Endometrial microvascular endothelial cells (primary cell): Measurements from ENCODE around the gene SERP2. TPM values are rescaled to one million over a fixed set of nuclear protein-coding genes. Genes with fewer than 3 reads are reported as not detected.

Source experiments
- in situ Hi-C: cut with HindIII; loops from 2 replicates; pipeline ENCODE4 v1.10.0; 2017; ENCODE audit warnings: low sequenced_read_pairs, low pct_unique_long_range_greater_than_20kb; ENCODE audit errors: inconsistent ontology term
- total RNA-seq: library from RNA; depleted of rRNA; stranded (reverse); fragments of >200 nt; gene quantifications from one replicate; pipeline ENCODE4 v1.2.3, GENCODE V29; 2015; ENCODE audit errors: inconsistent ontology term

Gene SERP2
- total RNA-seq, 1 donor from 2014 or later: not detected

DNA sequence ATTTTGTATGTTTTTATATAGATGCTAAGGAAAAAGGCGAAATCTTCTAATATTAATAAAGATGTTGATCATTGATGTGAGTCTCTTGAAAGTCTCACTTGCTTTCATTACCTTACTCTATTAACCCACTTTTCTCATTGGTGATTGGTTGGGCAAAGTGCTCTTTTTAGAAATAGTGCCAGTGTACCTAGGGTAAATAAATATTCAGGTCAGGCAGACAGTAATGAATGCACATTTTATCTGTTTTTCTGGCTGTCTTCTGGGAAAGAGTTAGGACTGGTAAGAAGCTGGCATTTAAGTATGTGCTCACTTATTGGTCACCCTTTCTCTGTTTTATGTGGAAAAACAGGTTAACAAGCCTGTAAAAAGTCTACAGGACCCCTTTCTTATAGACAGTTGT lies 11.2 kb downstream of the SERP2 start:
- in situ Hi-C loops: no loop called here

DNA sequence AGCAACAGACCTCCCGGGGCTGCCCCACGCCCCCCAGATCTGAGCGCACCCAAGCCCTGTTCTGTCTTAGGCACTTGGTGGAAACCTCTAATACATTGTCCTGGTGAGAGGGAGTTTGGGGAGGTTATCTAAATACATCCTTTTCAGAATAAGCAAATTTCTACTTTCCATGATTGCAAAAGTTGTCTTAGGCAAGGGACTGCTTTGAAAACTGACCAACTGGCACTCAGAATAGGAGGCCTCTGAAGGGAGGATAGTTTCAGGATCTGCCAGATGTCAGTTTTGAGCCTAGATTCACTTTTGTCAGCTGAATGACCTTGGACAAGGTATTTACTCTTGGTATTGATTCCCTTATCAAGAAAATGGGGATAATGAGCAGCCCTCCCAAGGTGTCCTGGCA lies 11.8 kb downstream of the SERP2 start:
- in situ Hi-C loops: no loop called here

DNA sequence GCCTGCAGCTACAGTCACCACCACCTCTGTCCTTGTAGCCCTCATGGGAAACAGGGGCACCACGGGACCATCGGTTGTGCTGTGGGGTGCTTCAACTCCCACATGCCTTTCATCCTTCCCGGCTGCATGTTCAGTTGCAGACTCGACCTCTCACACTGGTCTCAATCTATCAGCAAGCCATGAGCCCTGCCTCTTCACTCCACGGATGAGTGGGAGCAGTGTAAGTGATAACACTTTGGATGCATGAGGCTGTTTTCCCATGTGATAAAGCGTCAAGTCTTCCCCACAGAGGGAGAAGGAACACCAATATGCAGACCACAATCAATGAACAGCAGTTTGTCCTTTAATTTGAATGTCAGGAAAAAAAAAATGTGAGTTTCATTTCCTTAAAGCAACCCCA lies 12.2 kb downstream of the SERP2 start:
- in situ Hi-C loops: no loop called here

DNA sequence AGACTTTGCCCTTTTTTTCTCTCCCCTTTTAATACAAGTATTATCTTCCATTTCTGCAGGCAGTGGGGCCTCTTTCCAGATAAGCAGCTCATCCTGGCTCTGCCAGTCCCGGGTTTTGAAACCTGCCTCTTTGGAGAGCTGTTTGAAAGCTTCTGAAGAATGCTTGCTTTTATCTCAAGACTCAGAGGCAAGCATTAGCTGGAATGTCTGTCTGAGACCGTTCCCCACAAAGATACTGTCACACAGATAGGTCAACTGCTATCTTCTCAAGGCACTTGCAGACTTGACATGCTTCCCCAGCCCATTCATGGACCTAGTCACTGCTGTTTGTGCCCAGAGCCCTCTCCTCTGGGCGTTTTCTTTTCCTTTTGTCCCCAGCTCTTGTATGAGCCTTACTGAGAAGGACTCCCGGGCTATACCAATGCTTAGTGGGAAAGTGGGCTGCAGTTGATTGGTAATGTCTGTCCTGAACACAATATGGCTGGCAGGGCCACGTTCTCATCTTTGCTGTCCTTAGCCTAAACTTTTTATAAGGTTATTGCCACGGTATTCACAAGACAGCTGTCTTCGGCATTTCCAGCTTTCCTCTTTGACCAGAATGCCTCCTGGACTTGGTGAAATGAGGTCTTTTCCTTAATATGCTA lies 13.4 kb downstream of the SERP2 start:
- in situ Hi-C loops: no loop called here

DNA sequence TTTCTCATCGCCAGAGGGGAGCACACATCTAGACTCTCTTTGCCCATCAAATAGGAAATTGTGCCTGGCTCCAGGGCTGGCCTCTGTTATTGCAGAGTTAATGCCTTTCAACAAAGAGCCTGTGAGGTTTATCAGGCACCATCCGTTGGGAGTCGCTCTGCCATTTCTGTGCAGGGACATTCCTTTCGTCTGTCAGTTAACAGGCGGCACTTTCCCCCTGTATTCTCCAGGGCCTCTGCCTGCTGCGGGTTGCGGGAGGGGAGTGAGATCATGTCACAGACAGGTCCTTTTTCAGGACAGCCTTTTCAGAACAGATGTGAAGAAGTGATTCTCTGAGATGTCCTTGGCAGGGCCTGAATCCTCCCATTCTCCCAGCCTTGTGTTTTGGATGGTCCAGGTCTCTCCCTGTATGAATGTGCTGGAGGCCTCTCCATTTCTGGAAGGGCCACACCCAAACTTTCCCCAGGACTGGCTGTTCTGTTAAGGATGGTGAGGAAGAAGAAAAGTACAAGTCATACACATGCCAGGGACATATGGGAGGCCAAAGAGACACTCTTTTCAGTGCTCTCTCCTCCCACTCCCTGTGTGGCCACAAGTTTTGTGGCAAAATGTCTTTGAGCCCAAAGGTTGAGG lies 14.9 kb downstream of the SERP2 start:
- in situ Hi-C loops: no loop called here

DNA sequence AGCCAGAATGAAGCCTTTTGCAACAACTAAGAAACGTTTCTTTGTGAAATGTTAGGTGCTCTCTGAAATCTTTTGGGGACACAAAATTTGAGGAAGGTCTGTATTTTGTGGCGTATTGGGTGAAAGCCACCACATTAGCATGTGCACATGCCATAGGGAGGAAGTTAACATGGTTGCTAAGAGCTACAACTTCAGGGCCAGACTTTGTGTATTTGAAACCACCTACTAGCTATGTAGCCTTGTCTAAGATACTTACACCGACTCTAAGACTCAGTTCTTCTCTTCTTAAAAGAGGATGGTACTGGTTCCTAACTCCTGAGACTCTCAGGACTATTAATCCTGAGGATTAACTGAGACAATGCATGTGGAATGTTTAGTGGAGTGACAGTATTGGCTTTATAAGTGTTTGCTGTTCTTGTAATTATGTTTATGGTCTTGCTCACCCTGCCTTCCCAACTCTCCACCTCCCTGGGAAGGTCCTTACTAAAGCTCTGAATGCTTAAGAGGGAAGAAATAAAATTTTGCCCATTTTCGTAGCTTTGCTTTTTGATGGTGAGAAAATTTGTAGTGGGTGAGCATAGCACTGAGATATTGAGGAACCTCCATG lies 15.5 kb downstream of the SERP2 start:
- in situ Hi-C loops: no loop called here

DNA sequence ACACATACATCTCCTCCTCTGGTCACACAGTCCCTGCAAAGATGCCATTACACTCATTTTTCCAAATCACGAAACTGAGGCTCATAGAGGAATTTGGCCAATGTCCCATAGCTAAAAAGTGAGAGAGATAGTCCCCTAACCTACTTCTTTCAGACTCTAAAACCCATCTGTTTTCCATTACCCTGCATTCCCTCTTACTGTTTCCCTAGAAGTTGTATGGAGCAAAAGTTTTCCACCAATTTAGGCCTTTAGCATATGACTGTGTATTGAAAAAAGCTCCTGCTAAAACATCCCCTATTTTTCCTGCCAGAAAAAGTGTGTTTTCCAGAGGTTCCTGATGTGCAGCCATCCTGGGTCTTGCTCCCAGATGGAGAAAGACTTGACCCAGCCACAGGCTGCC lies 16.3 kb downstream of the SERP2 start:
- in situ Hi-C loops: no loop called here

DNA sequence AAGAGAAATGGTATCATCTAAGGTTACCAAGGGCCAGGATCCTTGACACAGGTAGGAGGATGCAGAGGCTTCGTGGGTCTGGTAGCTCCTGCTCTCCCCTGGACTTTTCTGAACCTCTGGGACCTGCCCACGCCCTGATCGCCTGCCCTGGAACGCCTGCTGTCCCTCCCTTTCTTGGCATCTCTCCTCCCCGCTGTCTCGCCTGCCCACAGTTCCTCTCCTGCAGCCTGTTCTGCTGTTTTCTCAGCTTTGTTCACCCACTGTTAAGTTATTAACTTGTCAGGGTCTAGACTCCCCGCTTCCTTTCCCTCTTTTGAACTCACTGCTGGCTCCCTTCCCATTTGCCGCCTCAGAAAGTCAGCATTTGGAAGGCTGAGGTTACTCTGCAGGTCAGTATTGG lies 19.8 kb downstream of the SERP2 start:
- in situ Hi-C loops: no loop called here

DNA sequence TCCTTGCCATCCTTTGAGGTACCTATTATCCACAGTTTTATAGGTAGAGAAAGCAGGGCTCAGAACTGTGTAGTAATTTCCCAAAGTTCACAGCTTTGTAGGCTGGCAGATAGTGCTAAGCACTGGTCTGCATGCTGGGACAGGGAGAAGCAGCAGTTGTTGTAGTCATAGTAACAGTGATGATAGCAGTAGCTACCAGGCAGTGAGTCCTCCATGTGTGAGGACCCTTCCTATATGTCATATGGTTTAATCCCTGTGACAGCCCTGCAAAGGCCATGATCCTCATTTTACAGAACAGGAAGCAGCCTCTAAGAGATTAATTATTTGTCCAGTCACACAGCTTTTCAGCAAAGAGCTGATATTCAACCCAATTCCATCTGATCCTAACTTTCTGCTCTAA lies 21.0 kb downstream of the SERP2 start:
- in situ Hi-C loops: no loop called here

DNA sequence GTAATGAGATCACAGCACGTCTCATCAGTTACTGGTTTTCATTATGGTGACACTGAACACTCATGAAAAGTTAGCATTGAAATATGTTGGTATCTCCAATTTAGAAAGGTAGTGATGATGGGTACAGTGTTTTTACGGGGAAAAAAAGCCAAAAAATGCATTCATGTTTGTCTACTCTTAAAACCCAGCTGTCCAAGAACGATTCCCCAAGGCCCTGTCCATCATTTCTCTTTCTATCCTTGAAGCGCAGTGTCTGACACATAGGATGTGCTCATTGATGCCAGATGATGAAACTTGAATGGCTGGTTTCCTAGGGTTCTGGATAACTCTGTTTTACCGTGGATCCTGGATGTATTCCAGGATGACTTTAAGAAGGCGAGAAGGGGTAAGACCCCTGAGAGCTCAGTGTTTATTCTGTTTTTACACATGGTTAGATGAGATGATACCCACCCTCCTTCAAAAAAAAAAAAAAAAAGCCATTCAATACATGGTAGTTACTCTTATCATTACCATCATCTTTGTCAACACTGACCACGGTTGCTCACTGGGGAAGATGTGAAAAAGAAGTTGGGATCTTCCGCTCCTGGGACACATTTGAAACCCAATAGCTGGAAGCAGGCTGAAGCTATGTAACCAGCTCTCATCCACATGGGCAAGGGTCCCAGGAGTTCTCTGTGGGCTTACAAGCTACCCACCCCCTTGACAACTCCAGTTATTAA lies 22.5 kb downstream of the SERP2 start:
- in situ Hi-C loops: no loop called here

DNA sequence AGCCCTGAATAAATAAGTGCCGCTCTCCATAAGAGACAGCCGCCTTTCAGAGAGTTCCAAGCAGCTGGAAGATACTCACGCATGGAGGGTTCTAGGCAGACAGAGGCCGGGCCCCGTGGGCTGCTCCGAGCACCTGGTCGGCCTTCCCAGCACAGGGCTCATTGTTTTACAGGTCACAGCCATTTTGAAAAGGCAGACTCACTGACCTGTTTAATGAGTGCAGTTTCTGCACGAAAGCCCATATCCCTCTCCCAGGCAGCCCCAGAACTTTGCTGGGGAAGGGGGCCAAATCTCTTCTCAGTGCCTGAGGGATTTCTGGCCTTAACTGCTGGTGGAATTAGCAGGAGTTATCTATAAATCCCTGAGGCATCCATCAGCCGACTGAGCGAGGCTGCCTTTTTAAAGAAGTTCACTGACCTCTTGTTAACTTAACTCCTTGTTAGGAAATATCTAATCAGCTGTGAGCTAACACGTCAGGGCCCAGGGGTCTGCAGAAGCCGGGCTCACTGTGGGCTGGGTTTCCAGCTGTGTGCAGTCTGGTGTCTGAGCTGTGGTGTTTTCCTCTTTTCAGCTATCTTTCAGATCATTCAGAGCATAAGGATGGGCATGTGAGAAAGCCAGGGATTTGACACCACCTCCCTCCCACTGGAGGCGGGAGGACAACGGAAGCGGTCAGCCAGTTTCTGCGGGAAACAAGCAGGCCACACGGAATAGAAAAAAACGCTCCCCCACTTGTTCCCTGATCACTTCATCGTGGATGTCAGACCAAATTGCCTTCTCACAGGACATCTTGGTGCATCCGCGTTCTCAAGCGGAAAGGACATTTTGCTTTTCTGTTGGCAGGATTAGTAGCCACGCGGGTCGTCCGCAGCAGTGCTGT lies 23.3 kb downstream of the SERP2 start:
- in situ Hi-C loops: no loop called here

- in situ Hi-C loops: no loop called here
Observed at GRCh38 chr13:44397766-44398223, 24.2 kb downstream of the SERP2 start.

DNA sequence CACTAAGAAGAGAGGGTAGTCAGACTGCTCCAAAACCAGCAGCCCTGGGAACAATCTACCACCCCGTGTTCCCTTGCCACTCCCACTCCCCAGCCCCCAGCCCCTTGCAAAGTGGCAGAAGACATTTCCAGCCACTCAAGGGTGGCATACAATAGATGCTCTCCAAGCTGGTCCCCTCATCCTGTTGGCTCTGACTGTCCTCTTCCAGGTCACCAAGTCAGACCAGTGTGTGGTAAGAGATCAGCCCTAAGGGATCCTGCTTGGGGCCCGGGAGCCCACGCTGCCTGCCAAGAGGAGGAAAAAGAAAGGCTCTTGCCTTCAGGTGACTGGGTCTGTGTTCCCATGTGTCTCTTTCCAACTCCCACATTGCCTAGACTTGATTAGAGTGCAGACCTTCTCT lies 25.0 kb downstream of the SERP2 start:
- in situ Hi-C loops: no loop called here

DNA sequence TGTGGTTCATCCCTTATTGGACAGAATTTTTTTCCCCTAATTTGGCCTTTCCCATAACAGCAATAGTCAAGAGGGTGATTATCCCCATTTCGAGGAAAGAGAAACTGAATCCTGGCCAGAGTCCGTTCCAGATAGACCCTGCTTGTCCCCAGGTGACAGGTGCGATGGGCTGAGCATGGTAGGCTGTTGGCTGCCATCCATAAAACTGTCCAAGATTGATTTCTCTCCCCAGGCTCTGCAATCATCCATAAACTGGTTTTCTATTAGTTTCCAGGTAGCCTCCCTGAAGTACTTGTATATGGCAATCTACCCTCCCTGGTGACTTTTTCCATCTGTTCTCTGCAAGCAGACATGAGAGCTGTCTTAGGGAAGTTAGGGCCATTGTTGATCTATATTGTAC lies 25.4 kb downstream of the SERP2 start:
- in situ Hi-C loops: no loop called here

DNA sequence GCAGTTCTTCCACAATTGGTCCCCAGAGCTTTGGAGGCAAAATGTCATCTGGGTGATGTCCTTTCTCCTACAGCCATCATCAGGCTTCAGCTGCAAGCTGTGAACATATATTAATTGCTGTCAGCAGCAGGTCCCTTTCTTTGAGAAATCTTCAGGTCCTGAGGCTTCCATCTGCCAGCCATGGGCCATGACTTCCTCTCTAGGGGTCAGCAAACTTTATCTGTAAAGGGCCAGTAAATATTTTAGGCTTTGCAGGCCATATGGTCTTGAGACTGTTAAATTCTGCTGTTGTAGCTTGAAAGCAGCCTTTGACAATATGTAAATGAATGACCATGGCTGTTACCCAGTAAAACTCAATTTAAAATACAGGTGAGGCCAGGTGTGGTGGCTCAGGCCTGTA lies 27.1 kb downstream of the SERP2 start:
- in situ Hi-C loops: no loop called here

- in situ Hi-C loops: no loop called here
Observed at GRCh38 chr13:44401577-44401976, 28.0 kb downstream of the SERP2 start.

DNA sequence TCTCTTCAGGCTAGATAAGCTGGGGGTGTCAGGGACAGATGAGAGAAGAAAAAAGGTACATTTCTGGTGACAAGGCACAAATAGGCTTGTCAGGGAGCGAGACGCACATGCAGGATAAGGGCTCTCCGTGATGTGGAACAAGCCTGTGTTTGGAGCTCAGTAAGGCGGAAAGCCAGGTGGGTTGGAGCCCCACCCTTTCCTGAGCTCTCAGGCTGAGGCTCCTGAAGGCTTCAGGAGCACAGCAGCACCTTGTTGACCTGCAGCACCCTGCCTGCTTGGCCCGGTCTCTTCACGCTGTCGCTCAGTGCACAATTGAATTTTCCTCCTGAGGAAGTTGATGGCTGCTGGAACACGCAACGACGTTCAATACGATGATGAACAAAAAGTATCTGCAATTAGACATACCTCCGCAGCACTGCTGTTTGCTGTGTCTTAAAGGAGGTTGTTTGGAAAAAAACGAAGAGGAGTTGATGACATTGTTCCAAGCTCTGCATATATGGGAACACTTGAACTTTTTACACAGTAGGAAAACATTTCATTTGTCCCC lies 29.3 kb downstream of the SERP2 start:
- in situ Hi-C loops: no loop called here

DNA sequence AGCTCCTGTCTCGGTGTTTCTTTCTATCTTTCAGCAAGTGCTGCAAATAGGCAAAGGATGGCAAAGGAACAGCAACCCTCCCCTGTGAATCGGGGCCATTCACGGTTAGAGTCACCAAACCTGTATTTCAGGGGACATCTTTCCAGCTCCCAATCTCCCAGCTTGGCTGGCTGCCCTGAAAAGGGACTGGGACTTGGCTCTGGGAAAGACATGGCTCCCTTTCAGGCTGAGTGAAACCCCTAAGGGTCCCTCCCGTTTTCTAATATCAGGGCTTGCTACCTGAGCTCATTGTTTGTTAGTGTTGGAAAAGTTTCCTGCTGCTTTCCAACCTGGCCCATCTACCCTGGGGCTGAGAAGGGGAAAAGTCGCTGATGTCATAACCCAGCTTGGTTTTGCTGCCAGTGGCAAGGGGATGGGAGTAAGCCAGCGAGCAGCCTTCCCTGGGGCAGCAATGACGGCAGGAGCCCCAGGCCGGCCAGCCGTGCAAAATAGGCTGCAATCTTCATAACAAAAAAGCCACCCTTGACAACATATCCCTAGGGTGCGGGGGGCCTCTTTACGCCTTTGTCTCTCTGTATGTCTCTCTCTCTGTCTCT lies 29.9 kb downstream of the SERP2 start:
- in situ Hi-C loops: no loop called here
